ENCODE results near the gene RHBDF1.
A peak's percentile ranks its signal among the peaks of the same experiment; 100 is the strongest.

RHBDF1 gene

DNA sequence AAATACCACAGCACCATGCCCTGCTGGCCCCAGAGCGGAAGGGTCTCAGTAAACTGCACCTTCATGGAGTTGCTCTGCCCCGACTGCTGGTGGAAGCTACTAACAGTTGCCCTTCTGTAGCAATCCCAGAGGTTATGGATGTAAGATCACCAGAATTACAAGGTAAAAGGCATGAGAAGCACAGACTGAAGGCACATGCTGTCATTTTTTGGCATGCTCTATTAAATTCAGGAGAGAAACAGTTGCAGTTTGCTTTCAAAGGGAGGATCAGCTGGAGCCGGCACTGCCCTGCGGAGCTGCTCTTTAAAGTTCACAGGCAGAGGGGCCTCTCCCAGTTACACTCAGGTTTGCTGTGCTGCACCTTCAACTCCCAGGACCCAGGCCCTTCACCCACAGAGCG lies 46.9 kb upstream of the RHBDF1 start:
- Histone ChIP-seq H3K4me3 (ENCODE audit: low read length) (no peak overlapping the region), H3K36me3 (replicated peaks; ENCODE audit: insufficient read depth, low read length) (no peaks in the 10 kb centered on the region), H3K79me2 (ENCODE audit: low read length) (no peaks in the 10 kb centered on the region), H3K9me2 (replicated peaks; ENCODE audit: insufficient read depth, low read length) (no peaks in the 10 kb centered on the region), H3F3A (ENCODE audit: insufficient read depth, low read length) (no peaks in the 10 kb centered on the region), H3K27ac (ENCODE audit: low read length) (no peak overlapping the region), H4K20me1 (ENCODE audit: insufficient read depth, low read length) (no peaks in the 10 kb centered on the region), H3K9me3 (replicated peaks; ENCODE audit: insufficient read depth, low read length) (no peaks in the 10 kb centered on the region), H2AFZ (ENCODE audit: low read length) (no peak overlapping the region), H3K27me3 (replicated peaks; ENCODE audit: insufficient read depth, low read length) (no peaks in the 10 kb centered on the region), H3K4me2 (ENCODE audit: low read depth, low read length) (no peak overlapping the region), H3K4me1 (ENCODE audit: low read length) (no peaks in the 10 kb centered on the region), H3K9ac (ENCODE audit: low read length) (no peak overlapping the region)
- TF ChIP-seq, protein P1, sequence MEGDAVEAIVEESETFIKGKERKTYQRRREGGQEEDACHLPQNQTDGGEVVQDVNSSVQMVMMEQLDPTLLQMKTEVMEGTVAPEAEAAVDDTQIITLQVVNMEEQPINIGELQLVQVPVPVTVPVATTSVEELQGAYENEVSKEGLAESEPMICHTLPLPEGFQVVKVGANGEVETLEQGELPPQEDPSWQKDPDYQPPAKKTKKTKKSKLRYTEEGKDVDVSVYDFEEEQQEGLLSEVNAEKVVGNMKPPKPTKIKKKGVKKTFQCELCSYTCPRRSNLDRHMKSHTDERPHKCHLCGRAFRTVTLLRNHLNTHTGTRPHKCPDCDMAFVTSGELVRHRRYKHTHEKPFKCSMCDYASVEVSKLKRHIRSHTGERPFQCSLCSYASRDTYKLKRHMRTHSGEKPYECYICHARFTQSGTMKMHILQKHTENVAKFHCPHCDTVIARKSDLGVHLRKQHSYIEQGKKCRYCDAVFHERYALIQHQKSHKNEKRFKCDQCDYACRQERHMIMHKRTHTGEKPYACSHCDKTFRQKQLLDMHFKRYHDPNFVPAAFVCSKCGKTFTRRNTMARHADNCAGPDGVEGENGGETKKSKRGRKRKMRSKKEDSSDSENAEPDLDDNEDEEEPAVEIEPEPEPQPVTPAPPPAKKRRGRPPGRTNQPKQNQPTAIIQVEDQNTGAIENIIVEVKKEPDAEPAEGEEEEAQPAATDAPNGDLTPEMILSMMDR (IDR thresholded peaks at IDR 0.05; ENCODE audit: low read length) = no peak
- no peak for TF ChIP-seq EZH2 (optimal IDR thresholded peaks at IDR 0.05; ENCODE audit: low read depth, low read length)
- TF ChIP-seq EZH2phosphoT487 (IDR thresholded peaks at IDR 0.05; ENCODE audit: low read length) = no peak
- DNase-seq = no peak

DNA sequence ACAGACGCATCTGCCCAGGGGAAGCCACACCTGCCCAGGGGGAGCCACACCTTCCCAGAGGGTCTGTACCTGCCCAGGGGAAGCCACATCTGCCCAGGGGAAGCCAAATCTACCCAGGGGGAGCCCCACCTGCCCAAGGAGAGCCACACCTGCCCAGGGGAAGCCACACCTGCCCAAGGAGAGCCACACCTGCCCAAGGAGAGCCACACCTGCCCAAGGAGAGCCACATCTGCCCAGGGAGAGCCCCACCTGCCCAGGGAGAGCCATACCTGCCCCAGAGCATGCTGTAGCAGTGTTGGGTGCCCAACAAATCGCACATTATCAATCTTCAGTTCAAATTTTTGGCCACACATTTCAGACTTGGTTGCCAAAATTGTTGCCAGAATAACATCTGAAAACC lies 46.4 kb upstream of the RHBDF1 start:
- Histone ChIP-seq H3K27me3 (replicated peaks; ENCODE audit: insufficient read depth, low read length) (no peaks in the 10 kb centered on the region), H3K9ac (ENCODE audit: low read length) (no peak overlapping the region), H3K4me1 (ENCODE audit: low read length) (no peaks in the 10 kb centered on the region), H3K4me2 (ENCODE audit: low read depth, low read length) (no peak overlapping the region), H3K4me3 (ENCODE audit: low read length) (no peak overlapping the region), H3K79me2 (ENCODE audit: low read length) (no peaks in the 10 kb centered on the region), H4K20me1 (ENCODE audit: insufficient read depth, low read length) (no peaks in the 10 kb centered on the region), H3K9me2 (replicated peaks; ENCODE audit: insufficient read depth, low read length) (no peaks in the 10 kb centered on the region), H3K27ac (ENCODE audit: low read length) (no peak overlapping the region), H3K9me3 (replicated peaks; ENCODE audit: insufficient read depth, low read length) (no peaks in the 10 kb centered on the region), H3K36me3 (replicated peaks; ENCODE audit: insufficient read depth, low read length) (no peaks in the 10 kb centered on the region), H3F3A (ENCODE audit: insufficient read depth, low read length) (no peaks in the 10 kb centered on the region), H2AFZ (ENCODE audit: low read length) (no peak overlapping the region)
- TF ChIP-seq EZH2 (optimal IDR thresholded peaks at IDR 0.05; ENCODE audit: low read depth, low read length) = no peak
- TF ChIP-seq EZH2phosphoT487 (IDR thresholded peaks at IDR 0.05; ENCODE audit: low read length) = no peak
- TF ChIP-seq, protein P1 (IDR thresholded peaks at IDR 0.05; ENCODE audit: low read length) = no peak
- no peak for DNase-seq

DNA sequence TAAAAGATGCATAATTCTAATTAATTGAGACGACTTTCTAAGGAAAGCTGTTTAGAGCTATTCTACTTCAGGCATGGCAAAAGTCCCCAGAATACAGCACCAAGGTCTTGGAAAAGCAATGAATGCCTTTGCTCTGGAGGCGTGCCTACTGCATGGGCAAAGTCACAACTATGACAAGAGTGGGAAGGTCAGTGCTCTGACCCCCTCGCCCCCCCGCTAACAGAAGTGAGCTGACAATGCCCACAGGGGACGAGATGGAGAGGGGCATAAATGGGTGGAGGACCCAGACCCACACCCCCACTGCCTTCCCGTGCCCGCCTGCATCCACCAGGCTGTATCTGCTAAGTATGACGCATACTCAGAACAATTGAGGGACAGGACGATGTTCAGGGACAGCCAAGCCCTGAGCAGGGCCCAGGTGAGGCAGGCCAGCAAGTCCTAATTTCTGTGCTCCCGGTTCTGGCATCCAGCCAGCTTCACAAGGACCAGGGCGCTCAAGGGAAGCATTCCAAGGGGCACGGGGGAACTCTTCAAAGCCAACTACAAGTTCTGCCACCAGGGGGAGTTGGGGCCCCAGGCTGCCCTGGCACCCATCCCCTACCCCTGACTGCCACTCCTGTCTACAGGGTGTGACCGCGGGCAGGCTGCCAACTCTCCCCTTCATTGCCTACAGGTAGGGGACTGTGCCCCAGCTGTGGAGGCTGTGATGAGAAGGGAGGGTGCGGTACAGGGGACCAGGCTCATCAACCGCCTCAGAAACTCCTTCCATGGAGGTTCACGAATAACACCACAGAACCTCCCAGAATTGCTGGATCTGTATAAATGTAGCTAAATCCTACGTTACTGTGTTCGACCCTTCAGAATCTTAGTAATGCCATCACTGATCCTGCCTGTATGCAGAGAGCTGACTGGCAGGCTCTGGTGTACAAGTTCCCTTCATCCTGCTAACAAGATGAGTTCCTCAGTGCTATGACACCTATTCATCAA lies 45.2 kb upstream of the RHBDF1 start:
- H3K4me2 ChIP-seq (ENCODE audit: low read depth, low read length) = no peak overlapping the region
- H3K9ac ChIP-seq (ENCODE audit: low read length) = no peak overlapping the region
- H3F3A ChIP-seq (ENCODE audit: insufficient read depth, low read length) = no peaks in the 10 kb centered on the region
- H4K20me1 ChIP-seq (ENCODE audit: insufficient read depth, low read length) = no peaks in the 10 kb centered on the region
- no peaks in the 10 kb centered on the region for H3K27me3 ChIP-seq (replicated peaks; ENCODE audit: insufficient read depth, low read length)
- TF ChIP-seq EZH2 (optimal IDR thresholded peaks at IDR 0.05; ENCODE audit: low read depth, low read length) = no peak
- TF ChIP-seq, protein P1 (IDR thresholded peaks at IDR 0.05; ENCODE audit: low read length) = peak; percentile 68
- no peaks in the 10 kb centered on the region for H3K9me3 ChIP-seq (replicated peaks; ENCODE audit: insufficient read depth, low read length)
- H3K9me2 ChIP-seq (replicated peaks; ENCODE audit: insufficient read depth, low read length) = no peaks in the 10 kb centered on the region
- no peak overlapping the region for H3K27ac ChIP-seq (ENCODE audit: low read length)
- no peaks in the 10 kb centered on the region for H3K79me2 ChIP-seq (ENCODE audit: low read length)
- no peak overlapping the region for H3K4me3 ChIP-seq (ENCODE audit: low read length)
- H3K36me3 ChIP-seq (replicated peaks; ENCODE audit: insufficient read depth, low read length) = no peaks in the 10 kb centered on the region
- H3K4me1 ChIP-seq (ENCODE audit: low read length) = no peaks in the 10 kb centered on the region
- no peak overlapping the region for H2AFZ ChIP-seq (ENCODE audit: low read length)
- DNase-seq = peak; percentile 36
